Ramos (cell line): Measurements from ENCODE around the gene ZFPM1.

Experiments
- in situ Hi-C: fragments of 300-500 bp; cut with MboI; formaldehyde crosslinking; loops from one replicate; pipeline ENCODE4 v1.14.3; 2022; ENCODE audit warnings: low sequenced_read_pairs; ENCODE audit not compliant: unreplicated experiment

ZFPM1 gene

DNA sequence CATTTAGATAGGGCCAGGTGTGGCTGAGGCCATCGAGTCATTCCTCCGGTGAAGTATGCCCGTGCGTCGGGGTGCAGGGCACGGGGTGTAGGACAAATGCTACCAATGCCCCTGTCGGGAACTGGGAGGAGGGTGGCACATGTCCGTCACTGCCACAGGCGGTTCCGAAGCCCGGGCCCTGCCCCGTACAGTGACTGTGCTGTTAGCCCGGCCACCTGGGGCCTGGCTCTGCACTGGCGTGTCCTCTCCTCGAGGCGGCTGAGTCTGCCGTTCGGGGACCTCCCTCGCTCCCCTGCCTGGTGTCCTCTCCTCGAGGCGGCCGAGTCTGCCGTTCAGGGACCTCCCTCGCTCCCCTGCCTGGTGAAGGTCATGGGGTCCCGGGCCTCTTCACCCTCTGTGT lies 7.0 kb upstream of the ZFPM1 start:
- in situ Hi-C loops: loop anchor here (5.0 kb wide), 1 partner anchor 81 kb away; no protein-coding TSS in a partner anchor

DNA sequence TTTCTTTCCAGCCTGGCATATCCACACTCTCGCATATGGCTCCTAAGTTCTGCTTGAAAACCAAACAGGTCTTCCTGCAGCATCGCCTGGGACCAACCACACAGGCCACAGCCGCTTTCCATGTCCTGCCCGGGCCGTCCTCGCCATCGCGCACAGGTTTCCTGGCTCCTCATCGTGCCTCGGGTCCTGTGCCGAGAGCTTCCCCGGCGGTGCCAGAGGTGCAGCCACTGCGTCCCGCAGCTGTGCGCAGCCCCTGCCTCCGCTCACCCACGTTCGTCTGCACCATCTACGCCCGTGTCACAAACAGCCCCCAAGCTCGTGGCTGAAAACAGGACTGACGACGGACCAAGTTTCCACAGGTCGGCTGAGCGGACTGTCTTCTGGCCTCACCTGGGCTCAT lies 6.3 kb upstream of the ZFPM1 start:
- in situ Hi-C loops: loop anchor here (5.0 kb wide), 1 partner anchor 81 kb away; no protein-coding TSS in a partner anchor

DNA sequence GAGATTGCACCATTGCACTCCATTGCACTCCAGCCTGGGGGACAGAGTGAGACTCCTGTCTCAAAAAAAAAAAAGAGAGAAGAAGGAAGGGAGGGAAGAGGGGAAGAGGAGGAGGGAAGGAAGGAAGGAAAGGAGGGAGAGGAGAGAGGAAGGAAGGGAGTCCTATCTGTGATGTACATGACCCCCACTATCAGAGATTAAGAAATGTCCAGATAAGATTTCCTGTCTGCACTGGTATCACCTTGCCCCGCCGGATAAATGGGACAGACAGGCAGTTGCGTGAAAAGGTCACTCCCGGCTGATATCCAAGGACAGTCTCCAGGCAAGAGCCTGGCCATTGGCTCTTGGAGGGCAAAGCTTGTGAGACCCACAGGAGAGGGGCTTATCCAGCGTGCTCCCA lies 5.2 kb upstream of the ZFPM1 start:
- in situ Hi-C loops: loop anchor here (5.0 kb wide), 1 partner anchor 79 kb away; no protein-coding TSS in a partner anchor

DNA sequence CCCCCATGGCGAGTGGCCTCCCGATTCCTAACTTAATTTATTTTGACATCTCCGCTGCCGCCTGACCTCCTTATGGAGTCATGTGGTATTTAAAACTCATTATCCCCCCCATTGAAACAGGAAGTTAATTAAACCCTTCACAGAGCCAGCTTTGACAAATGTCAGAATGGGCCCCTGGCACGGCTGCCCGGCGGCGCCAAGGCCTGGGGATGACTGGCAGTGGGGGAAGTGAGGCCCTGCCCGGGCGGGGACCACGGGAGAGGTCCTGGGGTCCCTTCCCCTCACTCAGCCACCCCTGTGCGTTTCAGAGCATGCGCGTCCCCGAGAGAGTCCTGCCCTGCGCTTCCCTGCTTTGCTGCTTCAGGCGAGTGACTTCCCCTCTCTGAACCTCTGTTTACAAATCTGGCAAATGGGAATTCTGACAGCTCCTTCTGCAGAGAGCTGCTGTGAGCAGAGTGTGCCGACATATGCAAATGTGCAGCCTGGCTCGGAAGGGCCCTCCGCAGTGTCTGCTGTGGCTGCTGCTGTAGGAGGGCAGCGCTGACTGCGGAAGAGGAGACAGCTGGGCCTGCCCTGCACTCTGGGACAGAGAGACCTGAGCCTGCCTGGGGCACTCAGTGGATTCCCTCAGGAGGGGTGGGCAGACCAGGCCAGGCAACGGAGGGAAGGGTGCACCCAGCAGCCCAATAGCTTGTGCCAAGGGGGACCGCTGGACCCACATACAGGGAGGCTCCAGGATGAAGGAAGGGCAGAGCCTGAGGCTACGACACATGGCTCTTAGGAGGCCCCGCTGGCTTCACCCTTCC lies 4.4 kb upstream of the ZFPM1 start:
- in situ Hi-C loops: loop anchor here (5.0 kb wide), 1 partner anchor 79 kb away; no protein-coding TSS in a partner anchor

DNA sequence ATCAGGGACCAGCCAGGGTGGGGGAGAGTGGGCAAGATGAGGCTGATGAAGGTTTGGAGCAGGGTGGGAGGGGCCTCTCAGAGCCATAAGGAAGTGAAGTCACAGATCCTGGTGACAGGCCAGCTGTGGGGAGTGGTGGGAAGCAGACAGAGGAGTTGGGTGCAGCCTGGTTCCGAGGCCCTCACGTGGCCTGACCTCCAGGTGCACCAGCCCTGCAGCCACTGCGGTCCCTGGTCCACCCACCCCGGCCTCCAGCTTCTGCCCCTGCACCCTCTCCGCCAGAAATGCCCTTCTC lies 3.9 kb upstream of the ZFPM1 start:
- in situ Hi-C loops: loop anchor here (5.0 kb wide), 1 partner anchor 78 kb away; no protein-coding TSS in a partner anchor

DNA sequence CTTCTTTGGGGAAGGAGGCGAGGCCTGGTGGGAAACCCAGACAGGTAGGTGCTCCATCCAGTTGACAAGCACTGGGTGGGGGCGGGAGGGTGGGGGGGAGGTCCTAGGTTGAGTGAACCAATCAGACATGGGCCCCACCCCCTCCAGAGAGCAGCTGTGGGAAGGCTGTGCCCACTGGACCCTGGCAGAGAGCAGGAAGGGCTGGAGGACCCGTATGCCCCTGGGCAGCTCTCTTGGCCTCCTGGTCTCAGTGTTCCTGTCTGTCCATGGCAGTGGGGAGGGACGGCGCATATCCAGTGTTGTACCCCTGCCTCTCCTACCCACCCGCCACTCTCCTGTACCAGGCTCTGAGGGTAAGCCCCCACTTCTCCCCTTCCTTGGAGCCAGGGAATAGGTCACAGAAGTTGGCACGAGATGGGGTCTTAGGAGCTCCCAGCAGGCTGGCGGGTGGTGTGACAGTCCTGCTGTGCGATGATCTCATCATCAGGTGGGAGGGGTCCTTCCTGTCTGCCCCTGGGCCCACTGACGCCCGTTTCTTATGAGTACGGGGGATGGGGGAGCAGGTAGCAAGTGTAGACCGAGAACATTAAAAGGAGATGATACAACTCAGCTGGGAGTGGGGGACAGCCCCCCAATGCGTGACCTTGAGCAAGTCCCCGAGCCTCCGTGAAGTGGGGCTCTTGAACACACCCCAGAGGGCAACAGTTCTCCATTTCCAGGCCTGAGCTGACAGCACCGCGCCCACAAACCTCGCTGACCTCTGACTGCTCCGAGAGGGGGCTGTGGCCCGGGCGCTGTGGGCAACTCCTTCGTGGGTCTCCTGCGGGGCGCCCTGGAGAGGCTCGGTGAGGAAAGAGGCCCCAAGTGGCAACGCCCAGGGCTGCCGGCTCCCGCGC lies 1.2 kb upstream of the ZFPM1 start:
- in situ Hi-C loops: loop anchor here (5.0 kb wide), 1 partner anchor 115 kb away; no protein-coding TSS in a partner anchor

DNA sequence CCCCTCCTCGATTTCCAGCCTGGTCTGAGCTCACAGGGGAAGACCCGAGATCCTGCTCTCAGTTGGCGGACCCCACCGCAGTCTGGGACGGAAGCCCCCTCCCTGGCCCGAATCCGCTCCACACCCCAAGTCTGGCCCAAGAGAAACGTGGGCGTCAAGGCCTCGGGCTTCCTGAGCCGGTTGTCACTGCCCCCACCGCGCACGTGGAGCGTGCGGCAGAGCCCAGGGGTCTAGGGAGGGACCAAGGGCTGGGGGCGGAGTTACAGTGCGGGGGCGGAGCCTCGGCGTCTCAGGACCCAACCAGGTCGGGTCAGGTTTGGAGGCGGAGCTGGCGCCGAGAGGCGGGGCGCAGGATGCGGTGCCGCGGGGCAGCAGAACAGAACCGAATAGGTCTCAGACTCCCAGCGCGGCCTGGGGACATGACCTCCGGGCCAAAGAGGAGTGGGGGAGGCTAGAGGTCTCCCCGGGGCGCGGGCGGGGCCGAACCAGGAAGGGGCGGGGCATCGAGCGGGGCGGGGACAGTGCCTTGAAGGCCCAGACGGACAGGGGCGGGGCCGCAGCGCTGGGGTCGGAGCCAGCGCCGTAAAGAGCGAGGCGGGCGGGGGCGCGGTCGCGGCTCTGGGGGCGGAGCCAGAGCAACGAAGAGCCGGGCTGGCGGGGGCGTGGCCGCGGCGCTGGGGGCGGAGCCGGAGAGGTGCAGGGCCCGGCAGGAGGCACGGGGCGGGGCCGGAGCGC lies 431 bp upstream of the ZFPM1 start:
- in situ Hi-C loops: loop anchor here (5.0 kb wide), 1 partner anchor 115 kb away; no protein-coding TSS in a partner anchor

DNA sequence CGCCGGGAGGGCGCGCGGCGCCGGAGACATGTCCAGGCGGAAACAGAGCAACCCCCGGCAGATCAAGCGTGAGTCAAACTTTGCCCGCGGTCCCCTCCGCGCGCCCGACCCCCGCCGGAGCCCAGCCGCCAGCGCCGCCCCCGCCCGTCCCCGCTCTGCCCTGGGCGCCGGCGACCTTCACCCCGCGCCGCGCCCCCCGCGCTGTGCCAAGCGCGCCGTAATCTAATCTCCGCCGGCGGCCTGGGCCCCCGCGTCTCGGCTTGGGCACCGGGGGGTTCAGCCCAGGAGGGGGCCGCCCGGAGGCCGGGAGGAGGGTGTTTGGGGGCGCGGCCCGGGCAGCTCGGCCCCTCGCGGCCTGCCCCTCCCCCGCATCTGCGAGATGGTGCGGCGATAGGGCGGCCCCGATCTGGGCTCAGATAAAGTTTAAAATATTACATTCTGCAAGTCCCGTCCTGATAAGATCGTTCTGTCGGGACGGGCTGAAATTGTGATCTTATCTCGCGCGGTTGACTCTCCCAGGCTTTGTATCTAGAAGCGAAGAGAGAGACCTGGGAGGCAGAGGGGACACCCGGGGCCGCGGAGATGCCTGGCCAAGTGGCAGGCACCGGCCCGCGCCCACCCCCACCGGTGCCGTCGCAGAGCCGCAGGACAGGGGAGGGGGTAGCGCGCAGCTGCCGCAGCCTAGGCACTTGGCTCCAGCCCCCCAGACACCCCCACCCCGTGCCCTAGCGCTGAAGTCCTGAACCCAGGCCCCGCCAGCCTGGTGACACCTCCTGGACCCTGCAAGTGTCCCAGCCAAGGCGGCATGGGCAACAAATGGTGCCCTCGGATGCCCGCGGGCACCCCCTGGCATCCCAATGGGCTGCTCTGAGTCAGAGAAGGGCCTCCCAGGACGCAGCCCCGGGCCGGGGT lies 787 bp downstream of the ZFPM1 start:
- in situ Hi-C loops: loop anchor here (5.0 kb wide), 1 partner anchor 113 kb away; no protein-coding TSS in a partner anchor

DNA sequence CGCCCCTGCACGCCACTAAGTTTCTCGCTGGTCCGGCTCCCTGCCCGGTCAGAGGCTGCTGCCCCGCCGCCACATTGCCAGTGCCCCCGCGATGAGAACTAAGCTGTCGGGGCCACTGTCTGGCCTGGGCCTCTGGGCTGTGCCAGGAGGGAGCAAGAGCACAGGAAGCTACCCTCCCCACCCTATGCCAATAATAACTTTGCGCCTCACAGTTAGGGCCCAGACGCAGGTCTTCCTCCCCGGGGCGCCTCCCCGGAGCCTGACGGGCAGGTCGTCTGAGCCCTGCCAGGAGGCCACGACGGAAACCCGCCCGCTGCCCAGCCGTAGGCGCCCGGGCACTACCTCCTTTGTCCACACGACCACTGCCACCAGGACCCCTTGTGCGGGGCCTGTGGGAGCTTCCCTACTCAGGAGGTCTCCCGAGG lies 1.5 kb downstream of the ZFPM1 start:
- in situ Hi-C loops: loop anchor here (5.0 kb wide), 1 partner anchor 113 kb away; no protein-coding TSS in a partner anchor

DNA sequence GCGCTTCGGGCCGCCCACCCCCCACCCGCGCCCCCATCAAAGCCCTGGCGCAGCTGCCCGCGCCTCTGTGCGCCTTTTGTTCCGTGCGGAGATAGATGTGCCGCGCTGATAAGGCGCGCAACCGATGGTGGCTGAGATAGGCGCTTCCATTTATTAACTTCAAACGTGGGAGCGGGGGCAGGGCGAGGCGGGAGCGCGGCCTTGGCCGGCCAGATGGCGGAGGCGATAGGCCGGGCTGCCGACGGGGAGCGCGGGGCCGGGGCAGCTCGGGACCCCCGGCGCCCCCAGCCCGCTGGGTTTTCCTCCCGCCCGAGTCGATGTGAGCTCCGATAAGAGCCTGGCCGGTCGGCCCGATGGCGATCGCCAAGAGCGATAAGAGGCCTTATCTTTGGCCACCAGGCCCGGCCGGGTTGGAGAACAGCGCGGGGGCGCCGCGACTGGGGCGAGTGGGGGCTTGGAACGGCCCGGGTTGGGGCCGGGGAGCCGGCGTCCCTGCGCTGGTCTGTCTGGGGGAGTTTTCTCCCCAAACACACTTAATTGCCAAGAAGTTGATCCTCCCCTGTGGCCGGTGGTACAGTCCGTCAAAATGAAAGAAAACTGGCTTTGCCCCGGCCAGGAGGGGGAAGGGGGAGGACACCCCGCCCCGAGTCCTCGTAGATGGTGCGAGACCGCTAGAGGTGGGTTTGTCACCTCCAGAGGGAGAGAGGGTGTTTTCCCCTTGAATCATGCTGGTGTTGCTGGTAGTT lies 2.7 kb downstream of the ZFPM1 start:
- in situ Hi-C loops: no loop called here

DNA sequence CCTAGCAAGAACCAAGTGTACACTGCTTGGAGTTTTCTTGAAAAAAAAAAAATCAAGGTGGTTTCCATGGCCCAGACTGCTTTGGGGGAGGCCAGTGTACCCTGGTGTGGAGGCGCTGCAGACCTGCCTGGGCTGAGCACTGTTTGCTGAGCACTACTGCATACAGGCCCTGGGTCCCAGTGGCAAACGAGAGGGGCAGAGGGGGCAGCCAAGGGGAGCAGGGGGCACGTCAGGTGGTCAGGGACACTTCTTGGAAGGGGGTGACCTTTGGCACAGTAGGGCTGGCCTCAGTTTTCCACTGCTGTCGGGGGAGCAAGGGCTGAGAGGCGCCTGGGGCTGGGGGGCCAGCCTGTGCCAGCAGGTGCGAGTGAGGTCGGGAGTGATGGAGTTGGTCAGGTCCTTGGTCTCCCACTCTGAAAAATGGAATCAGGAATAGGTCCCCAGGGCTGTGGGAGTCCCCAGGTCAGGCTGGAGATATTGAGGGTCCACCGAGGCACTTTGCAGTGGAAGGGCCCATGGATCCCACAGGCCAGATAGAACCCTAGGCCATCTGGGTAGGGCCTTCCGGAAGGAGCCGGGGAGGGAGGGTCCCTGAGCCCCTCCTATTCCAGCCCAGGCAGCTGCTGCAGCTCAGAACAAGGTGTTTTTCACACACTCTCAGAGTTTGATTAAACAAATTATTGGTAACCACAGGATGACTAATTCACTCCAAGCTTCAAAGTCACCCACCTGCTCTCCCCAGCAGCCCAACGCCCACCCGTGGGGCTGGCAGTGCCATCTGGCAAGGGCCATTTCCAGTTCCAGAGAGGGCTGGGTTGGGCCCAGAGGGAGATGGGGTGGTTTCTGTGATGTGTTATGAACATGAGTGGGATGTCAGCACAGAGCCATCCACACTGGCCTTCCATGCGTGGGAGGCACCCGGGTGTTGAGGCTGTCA lies 3.5 kb downstream of the ZFPM1 start:
- in situ Hi-C loops: no loop called here

DNA sequence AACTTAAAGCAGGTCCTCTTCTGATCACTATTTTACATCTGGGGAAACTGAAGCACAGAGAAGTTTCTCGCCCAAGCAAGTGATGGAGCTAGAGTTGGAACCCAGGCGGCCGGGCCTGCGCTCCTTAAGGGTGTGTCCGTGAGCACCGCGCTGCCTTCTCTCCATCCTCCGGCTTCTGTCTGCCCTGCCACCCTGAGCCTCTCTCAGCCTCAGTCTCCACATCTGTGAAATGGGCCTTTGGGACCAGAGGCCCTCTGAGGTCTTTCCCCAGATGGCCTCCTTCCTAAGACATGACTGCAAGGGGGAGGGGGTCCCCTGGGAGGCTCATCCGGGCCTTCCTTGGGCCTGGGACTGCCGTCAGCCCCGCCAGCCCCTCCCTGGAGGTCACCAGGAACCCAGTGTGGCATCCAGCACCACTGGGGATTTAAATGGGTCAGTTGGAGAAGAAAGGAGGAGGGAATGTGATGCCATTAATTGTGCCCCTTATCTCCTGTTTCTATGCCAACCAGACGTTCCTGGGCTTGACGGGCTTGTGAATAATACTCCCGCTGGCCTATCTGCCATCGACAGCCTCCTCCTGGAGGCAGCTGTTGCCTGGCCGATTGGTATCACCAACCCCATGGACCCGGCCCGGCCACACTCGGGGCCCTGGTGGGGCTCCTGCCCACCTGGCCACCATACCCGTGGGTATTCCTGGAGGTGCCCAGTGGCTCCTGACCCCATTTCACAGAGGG lies 5.1 kb downstream of the ZFPM1 start:
- in situ Hi-C loops: no loop called here

DNA sequence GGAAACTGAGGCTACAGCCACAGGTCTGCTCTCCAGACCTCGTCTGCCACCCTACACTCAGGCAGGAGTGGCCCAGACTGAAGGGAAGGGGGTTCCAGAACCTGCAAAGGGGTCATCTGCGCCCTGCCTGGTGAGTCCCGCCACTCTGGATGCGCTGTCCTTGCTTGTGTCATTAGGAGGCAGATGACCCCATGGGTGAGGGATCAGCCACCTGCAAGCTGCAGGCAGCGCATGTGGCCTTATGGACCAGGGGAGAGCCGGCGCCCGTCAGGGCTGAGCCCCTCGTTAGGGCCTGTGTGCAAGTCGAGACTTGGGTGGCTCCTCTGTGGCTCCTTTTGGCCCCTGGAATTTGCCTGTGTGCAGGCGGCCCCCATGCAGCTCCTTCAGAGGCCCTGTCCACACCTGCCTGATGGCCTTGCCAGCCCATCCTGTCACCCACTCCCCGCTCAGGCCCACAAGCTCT lies 5.7 kb downstream of the ZFPM1 start:
- in situ Hi-C loops: no loop called here

DNA sequence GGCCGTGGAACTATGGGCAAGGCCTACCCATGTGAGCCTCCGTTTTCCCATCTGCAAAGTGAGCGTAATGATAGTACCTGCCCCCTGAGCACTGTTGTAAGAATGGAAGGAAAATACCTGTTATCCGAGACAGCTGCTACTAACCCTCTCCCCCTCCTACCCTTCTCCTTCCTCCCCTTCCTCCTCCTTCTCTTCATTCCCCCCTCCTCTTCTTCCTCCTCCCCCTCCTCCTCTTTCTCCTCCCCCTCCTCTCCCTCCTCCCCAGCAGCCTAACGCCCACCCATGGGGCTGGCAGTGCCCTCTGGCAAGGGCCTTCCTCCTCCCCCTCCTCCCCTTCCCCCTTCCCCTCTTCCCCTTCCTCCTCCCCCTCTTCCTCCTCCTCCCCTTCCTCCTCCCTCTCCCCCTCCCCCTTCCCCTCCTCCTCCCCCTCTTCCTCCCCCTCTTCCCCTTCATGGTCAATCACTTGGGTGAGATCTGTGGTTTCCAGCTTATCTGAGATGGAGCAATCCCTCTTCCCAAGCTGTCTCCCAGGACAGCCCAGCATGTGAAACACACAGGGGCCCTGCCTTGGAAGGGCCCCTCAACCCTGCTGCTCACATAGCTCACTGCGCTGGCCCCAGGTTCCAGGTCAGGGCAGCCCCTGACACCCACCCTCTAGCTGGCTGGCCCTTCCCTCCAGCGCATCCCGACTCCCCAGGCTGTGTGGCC lies 6.4 kb downstream of the ZFPM1 start:
- in situ Hi-C loops: no loop called here

DNA sequence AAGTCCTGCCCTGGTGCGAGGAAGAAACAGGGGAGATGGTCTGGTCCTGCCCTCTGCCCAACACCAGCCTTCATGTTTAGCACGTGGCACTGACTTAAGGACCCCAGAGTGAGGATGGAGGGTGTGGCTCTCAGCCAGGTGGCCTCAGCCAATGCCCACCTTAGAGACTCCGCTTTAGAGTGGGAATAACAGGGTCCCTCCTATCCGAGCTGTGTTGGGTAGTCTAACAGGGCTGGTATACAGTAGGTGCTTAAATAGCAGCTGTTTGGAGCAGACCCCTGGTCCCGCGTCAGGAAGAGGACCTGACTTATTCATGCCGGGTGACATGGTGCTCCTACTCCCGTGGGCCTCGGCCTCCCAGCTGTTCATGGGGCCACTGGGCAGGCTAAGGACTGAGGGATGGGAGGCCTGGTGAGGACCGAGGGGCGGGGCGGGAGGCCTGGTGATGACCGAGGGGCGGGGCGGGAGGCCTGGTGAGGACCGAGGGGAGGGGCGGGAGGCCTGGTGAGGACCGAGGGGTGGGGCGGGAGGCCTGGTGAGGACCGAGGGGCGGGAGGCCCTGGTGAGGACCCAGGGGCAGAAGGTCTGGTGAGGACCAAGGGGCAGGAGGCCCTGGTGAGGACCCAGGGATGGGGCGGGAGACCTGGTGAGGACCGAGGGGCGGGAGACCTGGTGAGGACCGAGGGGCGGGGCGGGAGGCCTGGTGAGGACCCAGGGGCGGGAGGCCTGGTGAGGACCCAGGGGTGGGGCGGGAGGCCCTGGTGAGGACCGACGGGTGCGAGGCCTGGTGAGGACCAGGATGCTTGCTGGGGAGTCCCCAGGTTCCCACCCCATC lies 7.6 kb downstream of the ZFPM1 start:
- in situ Hi-C loops: no loop called here
